Panc1 (cell line): ENCODE data around the gene CCDC182. TPM values are rescaled to one million over a fixed set of nuclear protein-coding genes. Genes with fewer than 3 reads are reported as not detected.
A peak's percentile ranks its signal among the peaks of the same experiment; 100 is the strongest.

Experiments
- ATAC-seq: fragments of 200-7000 bp; cut with Tn5 transposase; 2 replicates; pipeline ENCODE4 v1.9.1; 2020; ENCODE audit warnings: mild to moderate bottlenecking, moderate library complexity
- BruUV-seq: library from RNA; stranded (reverse); fragments of 400-500 nt; replicated peaks from 2 replicates; lab custom pipeline; 2021; lab: Mats Ljungman, UMichigan
- CTCF ChIA-PET: fragments of 300-600 bp; sonication (Branson Sonifier 250); formaldehyde crosslinking; loops from one replicate; lab custom pipeline; 2022; ENCODE audit warnings: antibody characterized with exemption; lab: Charles Lee
- POLR2A ChIA-PET: fragments of 300-600 bp; sonication (Branson Sonifier 250); formaldehyde crosslinking; loops from one replicate; lab custom pipeline; 2022; ENCODE audit warnings: antibody characterized with exemption; lab: Charles Lee
- DNase-seq: peaks from one replicate; pipeline ENCODE4 v3.0.0-alpha.2; 2010; ENCODE audit warnings: low read depth, low spot score
- H3K27ac ChIP-seq: 2 replicates; pipeline ENCODE4 v1.5.1; 2011; ENCODE audit warnings: mild to moderate bottlenecking, low read length, inconsistent platforms
- H3K27me3 ChIP-seq: fragments of 200-500 bp; sonication (Bioruptor generic); 2 replicates; pipeline ENCODE4 v1.6.0; 2014; ENCODE audit warnings: low read length, inconsistent platforms; ENCODE audit not compliant: control insufficient read depth, insufficient read depth
- H3K36me3 ChIP-seq: fragments of 200-500 bp; sonication (Bioruptor generic); 2 replicates; pipeline ENCODE4 v1.5.1; 2014; ENCODE audit warnings: inconsistent platforms, mild to moderate bottlenecking, low read length, moderate library complexity; ENCODE audit not compliant: control insufficient read depth, insufficient read depth
- H3K4me1 ChIP-seq: 2 replicates; pipeline ENCODE4 v1.5.1; 2011; ENCODE audit warnings: inconsistent platforms, mild to moderate bottlenecking, low read length, moderate library complexity; ENCODE audit not compliant: control insufficient read depth, insufficient read depth
- H3K4me3 ChIP-seq, 2 experiments: 2 replicates each; pipeline ENCODE4 v1.5.1; 2011 to 2012; ENCODE audit warnings: low read depth in 2 of 2, low read length in 2 of 2, mild to moderate bottlenecking in 2 of 2, inconsistent platforms in 1 of 2, moderate library complexity in 1 of 2
- H3K9me3 ChIP-seq: fragments of 200-500 bp; sonication (Bioruptor generic); 2 replicates; pipeline ENCODE4 v1.5.1; 2014; ENCODE audit warnings: low read depth, mild to moderate bottlenecking, inconsistent platforms, low read length, moderate library complexity; ENCODE audit not compliant: control insufficient read depth, insufficient read depth
- POLR2AphosphoS5 ChIP-seq: IDR thresholded peaks from 2 replicates; pipeline ENCODE4 v1.6.1; 2012; ENCODE audit warnings: mild to moderate bottlenecking, low read depth, low read length, moderate library complexity
- SIN3A ChIP-seq: IDR thresholded peaks from 2 replicates; pipeline ENCODE4 v1.6.1; 2012; ENCODE audit warnings: low read depth, mild to moderate bottlenecking, low read length, moderate library complexity, borderline replicate concordance; ENCODE audit not compliant: insufficient read depth
- TCF7L2 ChIP-seq: IDR thresholded peaks from 2 replicates; pipeline ENCODE4 v1.6.1; 2011; ENCODE audit warnings: mild to moderate bottlenecking, low read depth, low read length, inconsistent platforms
- in situ Hi-C: cut with HindIII; loops from 2 replicates; pipeline ENCODE4 v1.10.0; 2016; ENCODE audit warnings: low sequenced_read_pairs, low pct_unique_long_range_greater_than_20kb
- intact Hi-C: fragments of 100-400 bp; cut with micrococcal nuclease; formaldehyde crosslinking; loops from one replicate; pipeline ENCODE4 v1.10.0; 2022; ENCODE audit not compliant: unreplicated experiment
- total RNA-seq: library from RNA; stranded (reverse); gene quantifications from one replicate; pipeline ENCODE4 v1.2.1, GENCODE V29; 2021; ENCODE audit not compliant: unreplicated experiment
- TF ChIP-seq, protein P1 (sequence below): fragments of 450-650 bp; IDR thresholded peaks from 2 replicates; pipeline ENCODE4 v1.5.1; 2017; ENCODE audit warnings: mild to moderate bottlenecking
- TF ChIP-seq, protein P2 (sequence below), 2 experiments: IDR thresholded peaks; 2 replicates each; pipeline ENCODE4 v1.6.1; 2011 to 2012; ENCODE audit warnings: low read depth in 2 of 2, control low read depth in 1 of 2, low read length in 1 of 2, mild to moderate bottlenecking in 1 of 2, moderate library complexity in 1 of 2; ENCODE audit not compliant: insufficient read depth in 1 of 2

The CCDC182 gene
- total RNA-seq, 1 experiment from 2014 or later = not detected

DNA sequence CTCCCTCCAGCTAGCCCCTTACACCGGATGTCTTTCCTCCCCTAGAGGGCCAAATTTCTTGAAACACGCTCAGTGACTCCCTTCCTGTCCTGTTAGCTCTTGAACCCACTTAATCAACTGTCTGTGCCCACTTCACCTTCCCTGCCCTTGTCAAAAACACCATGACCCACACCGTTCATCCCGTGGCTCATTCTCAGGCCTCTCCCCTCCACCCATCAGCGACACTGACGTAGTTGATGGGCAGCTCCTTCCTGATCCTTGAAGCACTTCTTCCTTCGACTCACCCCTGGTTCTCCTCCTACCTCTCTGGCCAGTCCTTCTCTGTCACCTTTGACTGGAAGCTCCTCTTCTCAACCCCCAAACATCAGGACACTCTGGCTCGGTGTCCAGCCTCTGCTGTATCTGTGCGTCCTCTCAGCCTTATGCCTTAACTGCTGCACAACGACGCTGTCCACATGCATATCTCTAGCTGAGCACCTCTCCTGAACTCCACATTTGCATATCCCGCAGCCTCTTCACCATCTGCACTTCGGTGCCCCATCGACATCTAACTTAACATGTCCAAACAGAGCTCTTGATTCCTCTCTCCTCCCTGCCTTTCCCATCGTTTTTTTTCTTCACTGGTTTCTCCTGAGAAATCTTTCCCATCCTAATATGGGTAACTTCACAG, 39.3 kb upstream of the CCDC182 start:
- ATAC-seq (peak; percentile 20; the same call in 1 of the 2 replicates), DNase-seq (no peak)
- BruUV-seq = no TSS peak

DNA sequence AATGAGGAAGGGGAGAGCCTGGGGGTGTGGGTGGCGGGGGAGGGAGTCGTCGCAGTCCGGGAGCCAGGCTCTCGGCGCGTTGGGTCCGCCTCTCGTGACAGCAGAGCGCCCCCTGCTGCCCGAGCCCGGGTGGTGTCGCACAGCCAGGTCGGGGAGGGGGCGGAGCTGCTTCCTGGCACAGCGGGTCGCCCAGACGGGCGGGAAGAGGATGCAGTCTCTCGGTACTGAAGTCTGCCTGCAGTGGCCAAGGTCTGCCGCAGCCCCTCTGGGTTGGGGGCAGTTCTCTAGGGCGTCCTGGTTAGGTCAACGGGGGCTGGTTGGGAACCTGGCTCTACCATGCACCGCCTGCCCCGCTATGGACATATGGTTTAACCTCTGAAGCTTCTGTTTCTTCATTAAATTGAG, 38.2 kb upstream of the CCDC182 start:
- in situ Hi-C loops = no loop called here
- intact Hi-C loops = no loop called here
- ATAC-seq = peak; percentile 87
- no peak overlapping the region for H3K4me3 ChIP-seq
- no peak overlapping the region for H3K27ac ChIP-seq
- no peak for TF ChIP-seq SIN3A
- TF ChIP-seq, protein P1, sequence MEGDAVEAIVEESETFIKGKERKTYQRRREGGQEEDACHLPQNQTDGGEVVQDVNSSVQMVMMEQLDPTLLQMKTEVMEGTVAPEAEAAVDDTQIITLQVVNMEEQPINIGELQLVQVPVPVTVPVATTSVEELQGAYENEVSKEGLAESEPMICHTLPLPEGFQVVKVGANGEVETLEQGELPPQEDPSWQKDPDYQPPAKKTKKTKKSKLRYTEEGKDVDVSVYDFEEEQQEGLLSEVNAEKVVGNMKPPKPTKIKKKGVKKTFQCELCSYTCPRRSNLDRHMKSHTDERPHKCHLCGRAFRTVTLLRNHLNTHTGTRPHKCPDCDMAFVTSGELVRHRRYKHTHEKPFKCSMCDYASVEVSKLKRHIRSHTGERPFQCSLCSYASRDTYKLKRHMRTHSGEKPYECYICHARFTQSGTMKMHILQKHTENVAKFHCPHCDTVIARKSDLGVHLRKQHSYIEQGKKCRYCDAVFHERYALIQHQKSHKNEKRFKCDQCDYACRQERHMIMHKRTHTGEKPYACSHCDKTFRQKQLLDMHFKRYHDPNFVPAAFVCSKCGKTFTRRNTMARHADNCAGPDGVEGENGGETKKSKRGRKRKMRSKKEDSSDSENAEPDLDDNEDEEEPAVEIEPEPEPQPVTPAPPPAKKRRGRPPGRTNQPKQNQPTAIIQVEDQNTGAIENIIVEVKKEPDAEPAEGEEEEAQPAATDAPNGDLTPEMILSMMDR = peak; percentile 97
- H3K36me3 ChIP-seq = no peaks in the 10 kb centered on the region
- ChIA-PET CTCF (interaction anchor here (0.5 to 1.2 kb wide), 15 partner anchors 9 to 540 kb away, joined by 3 to 9 read pairs (median 3); no protein-coding TSS in a partner anchor), POLR2A (no interaction called here)
- BruUV-seq = no TSS peak
- H3K4me1 ChIP-seq = no peaks in the 10 kb centered on the region
- no peaks in the 10 kb centered on the region for H3K9me3 ChIP-seq
- H3K27me3 ChIP-seq = peaks cover 20% of the 10 kb centered on the region
- DNase-seq = no peak

More for the DNA sequence above, 39.3 kb upstream of the CCDC182 start:
- ChIA-PET CTCF (interaction anchor here (0.9 to 1.0 kb wide), 2 partner anchors 8 to 27 kb away, joined by 3 to 4 read pairs; no protein-coding TSS in a partner anchor), POLR2A (no interaction called here)
- in situ Hi-C loops (no loop called here), intact Hi-C loops (no loop called here)
- peaks cover 29% of the 10 kb centered on the region for H3K27me3 ChIP-seq
- H3K4me3 ChIP-seq = no peak overlapping the region
- no peaks in the 10 kb centered on the region for H3K4me1 ChIP-seq
- H3K36me3 ChIP-seq = no peaks in the 10 kb centered on the region
- TF ChIP-seq, protein P2, sequence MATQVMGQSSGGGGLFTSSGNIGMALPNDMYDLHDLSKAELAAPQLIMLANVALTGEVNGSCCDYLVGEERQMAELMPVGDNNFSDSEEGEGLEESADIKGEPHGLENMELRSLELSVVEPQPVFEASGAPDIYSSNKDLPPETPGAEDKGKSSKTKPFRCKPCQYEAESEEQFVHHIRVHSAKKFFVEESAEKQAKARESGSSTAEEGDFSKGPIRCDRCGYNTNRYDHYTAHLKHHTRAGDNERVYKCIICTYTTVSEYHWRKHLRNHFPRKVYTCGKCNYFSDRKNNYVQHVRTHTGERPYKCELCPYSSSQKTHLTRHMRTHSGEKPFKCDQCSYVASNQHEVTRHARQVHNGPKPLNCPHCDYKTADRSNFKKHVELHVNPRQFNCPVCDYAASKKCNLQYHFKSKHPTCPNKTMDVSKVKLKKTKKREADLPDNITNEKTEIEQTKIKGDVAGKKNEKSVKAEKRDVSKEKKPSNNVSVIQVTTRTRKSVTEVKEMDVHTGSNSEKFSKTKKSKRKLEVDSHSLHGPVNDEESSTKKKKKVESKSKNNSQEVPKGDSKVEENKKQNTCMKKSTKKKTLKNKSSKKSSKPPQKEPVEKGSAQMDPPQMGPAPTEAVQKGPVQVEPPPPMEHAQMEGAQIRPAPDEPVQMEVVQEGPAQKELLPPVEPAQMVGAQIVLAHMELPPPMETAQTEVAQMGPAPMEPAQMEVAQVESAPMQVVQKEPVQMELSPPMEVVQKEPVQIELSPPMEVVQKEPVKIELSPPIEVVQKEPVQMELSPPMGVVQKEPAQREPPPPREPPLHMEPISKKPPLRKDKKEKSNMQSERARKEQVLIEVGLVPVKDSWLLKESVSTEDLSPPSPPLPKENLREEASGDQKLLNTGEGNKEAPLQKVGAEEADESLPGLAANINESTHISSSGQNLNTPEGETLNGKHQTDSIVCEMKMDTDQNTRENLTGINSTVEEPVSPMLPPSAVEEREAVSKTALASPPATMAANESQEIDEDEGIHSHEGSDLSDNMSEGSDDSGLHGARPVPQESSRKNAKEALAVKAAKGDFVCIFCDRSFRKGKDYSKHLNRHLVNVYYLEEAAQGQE (IDR thresholded peaks at IDR 0.05; ENCODE audit: insufficient read depth in 1 of 2, low read depth in 2 of 2, low read length in 1 of 2) = no peak
- no peak for TF ChIP-seq SIN3A
- TF ChIP-seq, protein P1 = no peak
- TF ChIP-seq POLR2AphosphoS5 = no peak
- no peak for TF ChIP-seq TCF7L2
- no peaks in the 10 kb centered on the region for H3K9me3 ChIP-seq
- H3K27ac ChIP-seq = no peak overlapping the region
